H9 (cell line): ENCODE results near the gene CPT1A. TPM values are rescaled to one million over a fixed set of nuclear protein-coding genes. Genes with fewer than 3 reads are reported as not detected.

Experiments used
- DNase-seq: peaks from one replicate; pipeline ENCODE4 v3.0.0-alpha.2; 2017
- H2AFZ ChIP-seq: one replicate; pipeline ENCODE4 v1.6.1; 2013; ENCODE audit warnings: mild to moderate bottlenecking, low read length, control low read depth, moderate library complexity
- H2AK5ac ChIP-seq: 2 replicates; pipeline ENCODE4 v1.6.1; 2013; ENCODE audit warnings: low read length, control low read depth, mixed read lengths; ENCODE audit not compliant: insufficient read length
- H2BK120ac ChIP-seq: one replicate; pipeline ENCODE4 v1.6.1; 2013; ENCODE audit warnings: low read depth, mild to moderate bottlenecking, low read length, control low read depth, inconsistent platforms; ENCODE audit not compliant: poor library complexity, severe bottlenecking
- H2BK12ac ChIP-seq: 2 replicates; pipeline ENCODE4 v1.6.1; 2013; ENCODE audit warnings: low read length, control low read depth, mixed read lengths, low read depth; ENCODE audit not compliant: insufficient read length
- H2BK15ac ChIP-seq: 2 replicates; pipeline ENCODE4 v1.6.1; 2013; ENCODE audit warnings: low read depth, low read length, control low read depth
- H2BK20ac ChIP-seq: one replicate; pipeline ENCODE4 v1.6.1; 2013; ENCODE audit warnings: low read depth, mild to moderate bottlenecking, low read length, control low read depth, inconsistent platforms; ENCODE audit not compliant: poor library complexity, severe bottlenecking
- H2BK5ac ChIP-seq: 2 replicates; pipeline ENCODE4 v1.6.1; 2013; ENCODE audit warnings: low read length, control low read depth, mixed read lengths; ENCODE audit not compliant: insufficient read length
- H3K14ac ChIP-seq: 2 replicates; pipeline ENCODE4 v1.6.1; 2013; ENCODE audit warnings: low read length, control low read depth; ENCODE audit not compliant: insufficient read depth
- H3K18ac ChIP-seq: 2 replicates; pipeline ENCODE4 v1.6.1; 2013; ENCODE audit warnings: low read depth, mild to moderate bottlenecking, mixed read lengths, low read length, control low read depth; ENCODE audit not compliant: insufficient read length
- H3K23ac ChIP-seq: 2 replicates; pipeline ENCODE4 v1.6.1; 2013; ENCODE audit warnings: low read length, control low read depth, mixed read lengths, low read depth; ENCODE audit not compliant: insufficient read length
- H3K23me2 ChIP-seq: 2 replicates; pipeline ENCODE4 v1.6.1; 2013; ENCODE audit warnings: low read depth, mild to moderate bottlenecking, mixed read lengths, low read length, control low read depth; ENCODE audit not compliant: insufficient read length, poor library complexity, severe bottlenecking
- H3K27ac ChIP-seq: 2 replicates; pipeline ENCODE4 v1.5.1; 2013; ENCODE audit warnings: low read length, control low read depth, mixed read lengths, low read depth; ENCODE audit not compliant: insufficient read length
- H3K27me3 ChIP-seq: 2 replicates; pipeline ENCODE4 v1.6.1; 2013; ENCODE audit warnings: low read length, control low read depth, inconsistent platforms; ENCODE audit not compliant: insufficient read depth
- H3K4ac ChIP-seq: 2 replicates; pipeline ENCODE4 v1.6.1; 2013; ENCODE audit warnings: low read depth, mild to moderate bottlenecking, control low read depth, inconsistent platforms, low read length, moderate library complexity
- H3K4me1 ChIP-seq: 2 replicates; pipeline ENCODE4 v1.6.1; 2013; ENCODE audit warnings: low read length, control low read depth, inconsistent platforms; ENCODE audit not compliant: insufficient read depth
- H3K4me2 ChIP-seq: 2 replicates; pipeline ENCODE4 v1.6.1; 2013; ENCODE audit warnings: low read length, control low read depth, mixed read lengths; ENCODE audit not compliant: insufficient read length, insufficient read depth
- H3K56ac ChIP-seq: 2 replicates; pipeline ENCODE4 v1.6.1; 2013; ENCODE audit warnings: low read depth, mild to moderate bottlenecking, mixed read lengths, low read length, control low read depth; ENCODE audit not compliant: insufficient read length
- H3K79me1 ChIP-seq: 2 replicates; pipeline ENCODE4 v1.6.1; 2013; ENCODE audit warnings: low read depth, mild to moderate bottlenecking, moderate library complexity, low read length, control low read depth, inconsistent platforms; ENCODE audit not compliant: insufficient read depth, poor library complexity, severe bottlenecking
- H3K79me2 ChIP-seq: 2 replicates; pipeline ENCODE4 v1.6.1; 2013; ENCODE audit warnings: low read length, control low read depth, inconsistent platforms; ENCODE audit not compliant: insufficient read depth
- H3K9ac ChIP-seq: 2 replicates; pipeline ENCODE4 v1.6.1; 2013; ENCODE audit warnings: low read length, control low read depth, mixed read lengths; ENCODE audit not compliant: insufficient read length; ENCODE audit errors: extremely low read depth
- H3K9me3 ChIP-seq: one replicate; pipeline ENCODE4 v1.6.1; 2013; ENCODE audit warnings: low read depth, low read length, inconsistent platforms; ENCODE audit not compliant: control insufficient read depth
- H3T11ph ChIP-seq: one replicate; pipeline ENCODE4 v1.6.1; 2013; ENCODE audit warnings: mild to moderate bottlenecking, low read length, control low read depth, inconsistent platforms
- H4K20me1 ChIP-seq: one replicate; pipeline ENCODE4 v1.6.1; 2013; ENCODE audit not compliant: control insufficient read depth, insufficient read length, insufficient read depth
- H4K5ac ChIP-seq: 2 replicates; pipeline ENCODE4 v1.6.1; 2013; ENCODE audit warnings: low read depth, mild to moderate bottlenecking, mixed read lengths, low read length, control low read depth; ENCODE audit not compliant: insufficient read length
- H4K8ac ChIP-seq: replicated peaks from 2 replicates; pipeline ENCODE4 v1.6.1; 2013; ENCODE audit warnings: low read length, control low read depth, mixed read lengths, low read depth; ENCODE audit not compliant: insufficient read length
- H4K91ac ChIP-seq: 2 replicates; pipeline ENCODE4 v1.6.1; 2013; ENCODE audit warnings: low read depth, mild to moderate bottlenecking, moderate library complexity, mixed read lengths, low read length, control low read depth; ENCODE audit not compliant: insufficient read length
- H3K27ac Mint-ChIP-seq, 3 experiments: 2 replicates in 2 of 3; 3 replicates in 1 of 3; pipeline ENCODE4 v1.8.0; 2020 to 2021; ENCODE audit warnings: mixed read lengths in 3 of 3, mild to moderate bottlenecking in 1 of 3, moderate library complexity in 1 of 3
- H3K27me3 Mint-ChIP-seq: 2 replicates; pipeline ENCODE4 v1.8.0; 2021; ENCODE audit warnings: low read depth, mild to moderate bottlenecking, moderate library complexity, mixed read lengths
- H3K36me3 Mint-ChIP-seq, 3 experiments: 2 replicates in 2 of 3; 3 replicates in 1 of 3; pipeline ENCODE4 v1.8.0; 2020 to 2021; ENCODE audit warnings: low read depth in 3 of 3, mixed read lengths in 3 of 3; ENCODE audit not compliant: insufficient read depth in 1 of 3
- H3K4me1 Mint-ChIP-seq, 2 experiments: 2 replicates each; pipeline ENCODE4 v1.8.0; 2020; ENCODE audit warnings: mixed read lengths in 2 of 2
- H3K4me3 Mint-ChIP-seq, 2 experiments: 2 replicates in 1 of 2; 3 replicates in 1 of 2; pipeline ENCODE4 v1.8.0; 2020 to 2021; ENCODE audit warnings: mild to moderate bottlenecking in 2 of 2, mixed read lengths in 2 of 2, moderate library complexity in 1 of 2
- H3K9me3 Mint-ChIP-seq, 2 experiments: 2 replicates in 1 of 2; 3 replicates in 1 of 2; pipeline ENCODE4 v1.8.0; 2020; ENCODE audit warnings: mild to moderate bottlenecking in 2 of 2, mixed read lengths in 2 of 2, moderate library complexity in 1 of 2
- CTCF ChIP-seq: fragments of 200-600 bp; sonication (generic); conservative IDR thresholded peaks from 3 replicates; pipeline ENCODE4 v1.8.0; 2021; ENCODE audit warnings: antibody characterized with exemption, mild to moderate bottlenecking
- WGBS: extraction: QIAGEN DNeasy Blood & Tissue Kit; methylation state at CpG from one replicate; pipeline ENCODE4 v1.1.7; 2013; ENCODE audit warnings: missing lambda C conversion rate, low lambda C conversion rate, mixed read lengths; ENCODE audit not compliant: insufficient read length; ENCODE audit errors: extremely low coverage; 5-methylcytosine and 5-hydroxymethylcytosine counted together
- total RNA-seq: library from RNA; stranded (reverse); gene quantifications from 2 replicates; pipeline ENCODE4 v1.2.1, GENCODE V29; 2021

CPT1A gene
- total RNA-seq, 1 experiment from 2014 or later: 7.5 TPM

DNA sequence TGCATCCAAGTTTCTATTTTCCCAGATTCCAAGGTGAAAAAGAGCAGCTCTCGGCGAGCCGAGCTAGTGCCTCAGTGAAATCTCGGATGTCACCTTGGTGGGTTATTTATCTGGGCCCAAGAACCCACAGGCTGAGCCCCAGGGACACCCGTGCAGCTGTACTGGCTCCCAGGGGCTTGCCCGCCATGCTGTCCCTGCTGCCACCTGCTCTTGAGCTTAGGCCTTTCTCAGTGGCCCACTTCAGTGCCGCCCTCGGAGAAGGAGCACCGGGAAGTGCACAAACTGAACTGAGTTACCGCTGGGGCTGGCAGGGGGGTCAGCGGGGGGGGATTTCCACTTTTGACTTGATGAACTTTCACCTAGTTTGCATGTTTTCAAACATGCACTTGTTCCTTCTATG, 27.9 kb downstream of the CPT1A start:
- H3K9me3 Mint-ChIP-seq: no peaks in the 10 kb centered on the region; a peak in 1 of 5 replicates
- Histone ChIP-seq H3K27ac (no peak overlapping the region), H3K9ac (no peak overlapping the region), H3K27me3 (no peaks in the 10 kb centered on the region), H3K23ac (no peak overlapping the region), H3K4me1 (no peaks in the 10 kb centered on the region; the same call in 1 of the 2 replicates), H4K20me1 (no peaks in the 10 kb centered on the region), H3K56ac (no peak overlapping the region), H3K18ac (no peak overlapping the region), H4K8ac (no peak overlapping the region), H4K5ac (no peak overlapping the region), H2AFZ (no peak overlapping the region), H3K23me2 (no peaks in the 10 kb centered on the region), H3K79me1 (no peaks in the 10 kb centered on the region), H4K91ac (no peak overlapping the region), H2AK5ac (no peak overlapping the region), H3K9me3 (no peaks in the 10 kb centered on the region), H2BK12ac (no peak overlapping the region), H2BK20ac (no peak overlapping the region), H3T11ph (no peak overlapping the region), H2BK5ac (no peak overlapping the region), H3K14ac (no peak overlapping the region), H2BK120ac (no peak overlapping the region), H3K79me2 (no peaks in the 10 kb centered on the region), H2BK15ac (no peak overlapping the region), H3K4ac (no peak overlapping the region), H3K4me2 (no peak overlapping the region)
- H3K4me3 Mint-ChIP-seq: no peak overlapping the region
- no peaks in the 10 kb centered on the region for H3K36me3 Mint-ChIP-seq
- no peak for TF ChIP-seq CTCF
- no peaks in the 10 kb centered on the region for H3K27me3 Mint-ChIP-seq
- H3K27ac Mint-ChIP-seq: no peak overlapping the region
- peaks cover 0 to 4% of the 10 kb centered on the region in 2 experiments; a peak in 3 of 4 replicates for H3K4me1 Mint-ChIP-seq
- WGBS: no CpG with 5 or more reads among the region's 11 CpGs
- DNase-seq: no peak
